Psoas muscle (tissue), 8 donors: ENCODE data around the gene SIPA1L3. TPM values are rescaled to one million over a fixed set of nuclear protein-coding genes. Genes with fewer than 3 reads are reported as not detected.
"Not testable (repeated sequence)": the region's sequence is repeated elsewhere in the genome, so short reads cannot be mapped to it uniquely, and the experiment has no call there.

Experiments used
- ATAC-seq, 4 donors: fragments of 200-7000 bp; cut with Tn5 transposase; one replicate each; pipeline ENCODE4 v1.9.1; 2020; ENCODE audit warnings: moderate library complexity in 3 of 4, mild to moderate bottlenecking in 2 of 4
- DNase-seq, 2 donors: peaks; one replicate each; pipeline ENCODE4 v3.0.0-alpha.2; 2020
- H3K27ac ChIP-seq: fragments of 200-600 bp; one replicate; pipeline ENCODE4 v1.8.0; 2022
- H3K27me3 ChIP-seq, 3 donors: fragments of 200-600 bp in 1 of 3; one replicate each; pipeline versions ENCODE4 v1.6.1 to v1.8.0; 2013 to 2022; ENCODE audit warnings: low read length in 2 of 3, mild to moderate bottlenecking in 2 of 3, moderate library complexity in 1 of 3; ENCODE audit not compliant: insufficient read depth in 3 of 3
- H3K36me3 ChIP-seq, 2 donors: fragments of 200-600 bp in 1 of 2; one replicate each; pipeline versions ENCODE4 v1.6.1 to v1.8.0; 2013 to 2022; ENCODE audit warnings: low read depth in 1 of 2, mild to moderate bottlenecking in 1 of 2, moderate library complexity in 1 of 2; ENCODE audit not compliant: insufficient read depth in 1 of 2
- H3K4me1 ChIP-seq: fragments of 200-600 bp; one replicate; pipeline ENCODE4 v1.8.0; 2022
- H3K4me3 ChIP-seq: fragments of 200-600 bp; one replicate; pipeline ENCODE4 v1.8.0; 2022; ENCODE audit warnings: mild to moderate bottlenecking
- H3K9me3 ChIP-seq: fragments of 200-600 bp; one replicate; pipeline ENCODE4 v1.8.0; 2022
- CTCF ChIP-seq: fragments of 200-600 bp; IDR thresholded peaks from one replicate; pipeline ENCODE4 v1.8.0; 2022; ENCODE audit warnings: antibody characterized with exemption
- WGBS, 3 donors: extraction: QIAGEN DNeasy Blood & Tissue Kit; methylation state at CpG; one replicate each; pipeline versions ENCODE4 v1.1.6 to v1.1.7; 2013; 5-methylcytosine and 5-hydroxymethylcytosine counted together
- intact Hi-C, 2 donors: fragments of 100-400 bp; cut with DNase I; formaldehyde crosslinking; loops; one replicate each; pipeline versions ENCODE4 v1.11.0 to v1.14.2; 2022
- polyA plus RNA-seq, 3 donors: library from polyadenylated mRNA; stranded (reverse); fragments of 200-250 nt; gene quantifications; one replicate each; pipeline ENCODE4 v1.2.3, GENCODE V29; 2013
- total RNA-seq, 4 donors: library from RNA; stranded (reverse); fragmentation: NEBNext Ultra II Directional in 2 of 4; extraction: Animal tissue kit (Norgen Biotek cat#: 25700) in 2 of 4; gene quantifications; one replicate each; pipeline versions ENCODE4 v1.2.1 to v1.2.4, GENCODE V29; 2021 to 2023
- donor health status: healthy with polysubstance abuse.
- donor health status: DM: no; HTN: no; CAD: no; lungs with moderate emphysema.
- donor health status: Bipolar disorder and iron deficiency.
- donor health status: healthy.
- donor health status: DM: yes; HTN: yes; CAD: no.
- donor health status: DM: no; HTN: no; CAD: no.
- donor health status: DM: no; HTN: no; CAD: no.
- donor health status: DM: yes; HTN: yes; CAD: no.

The SIPA1L3 gene
- total and polyA plus RNA-seq, 7 donors = 2.9 to 28.2 (median 8.3) TPM

GRCh38 chr19:38062959-38063761 is 156.2 kb downstream of the SIPA1L3 start:
- no peak for TF ChIP-seq CTCF
- H3K9me3 ChIP-seq = no peaks in the 10 kb centered on the region
- intact Hi-C loops = no loop called here
- DNase-seq = no peak
- H3K4me3 ChIP-seq = no peak overlapping the region
- H3K27me3 ChIP-seq = no peaks in the 10 kb centered on the region
- 39 to 55% (median 44%) methylated on average over 20 to 21 of the region's 21 CpGs for WGBS, 3 donors
- peak in 3 of 4 donors; percentile 21 to 32 (median 27) for ATAC-seq
- peaks cover 11% of the 10 kb centered on the region for H3K4me1 ChIP-seq
- no peaks in the 10 kb centered on the region for H3K36me3 ChIP-seq
- no peak overlapping the region for H3K27ac ChIP-seq

DNA sequence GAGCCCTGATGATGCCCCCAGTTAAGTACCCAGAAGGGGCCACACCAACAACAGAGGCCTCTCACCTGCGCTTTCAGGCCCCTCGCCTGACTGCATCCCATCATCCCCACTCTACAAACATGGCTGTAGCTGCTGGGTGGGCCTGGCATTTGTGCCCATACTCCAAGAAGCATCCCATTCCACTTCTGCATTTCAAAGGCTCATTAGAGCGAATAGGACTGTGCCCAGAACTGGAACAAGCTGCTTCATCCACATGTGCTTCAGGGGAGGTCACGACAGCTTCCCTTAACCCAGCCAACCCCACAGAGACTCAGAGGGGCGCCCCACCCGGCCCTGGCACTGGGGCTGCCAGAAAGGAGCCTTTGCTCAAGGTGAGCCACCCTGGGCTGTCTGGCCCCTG is 156.9 kb downstream of the SIPA1L3 start:
- 79 to 85% (median 80%) methylated on average over 6 of the region's 6 CpGs for WGBS, 3 donors
- intact Hi-C loops = no loop called here
- Histone ChIP-seq H3K4me3 (no peak overlapping the region), H3K27me3 (no peaks in the 10 kb centered on the region), H3K4me1 (peaks cover 11% of the 10 kb centered on the region), H3K9me3 (no peaks in the 10 kb centered on the region), H3K27ac (no peak overlapping the region), H3K36me3 (no peaks in the 10 kb centered on the region)
- DNase-seq (no peak), ATAC-seq (no peak)
- TF ChIP-seq CTCF = no peak

DNA sequence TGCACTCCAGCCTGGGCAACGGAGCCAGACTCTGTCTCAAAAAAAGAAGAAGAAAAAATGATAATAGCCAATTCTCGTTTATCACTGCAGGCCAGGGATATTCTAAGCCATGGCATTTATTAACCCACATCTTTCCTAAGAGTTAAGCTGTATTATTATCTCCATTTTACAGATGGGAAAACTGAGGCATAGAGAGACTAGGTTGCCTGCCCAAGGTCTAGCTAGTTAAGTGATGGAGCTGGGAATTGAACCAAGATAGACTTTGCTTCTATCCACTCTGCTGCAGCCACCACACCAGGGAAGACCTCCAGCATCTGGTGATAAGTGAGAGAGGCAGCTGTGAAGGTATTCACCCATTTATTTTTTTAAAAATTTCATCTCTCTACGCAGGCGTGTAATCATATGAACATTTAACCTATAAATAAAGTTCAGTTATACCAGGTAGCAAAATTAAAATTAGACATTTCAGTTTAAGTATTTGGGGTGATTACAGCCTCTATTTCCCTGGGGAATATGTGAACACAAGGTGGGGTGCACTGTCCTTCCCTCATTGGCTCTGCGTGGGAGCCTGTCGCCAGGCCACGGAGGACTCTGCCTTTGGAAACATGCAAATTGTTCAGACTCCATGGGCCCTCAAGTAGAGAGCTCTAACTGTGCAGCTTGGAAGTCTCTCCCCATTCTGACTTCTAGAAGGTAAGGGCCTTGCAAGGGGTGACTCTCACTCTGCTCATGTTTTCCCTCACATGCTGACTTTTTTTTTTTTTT is 157.8 kb downstream of the SIPA1L3 start:
- no peak for DNase-seq
- intact Hi-C loops = no loop called here
- H3K27ac ChIP-seq = no peak overlapping the region
- no peak for TF ChIP-seq CTCF
- 85 to 92% (median 87%) methylated on average over 7 of the region's 7 CpGs for WGBS, 3 donors
- no peaks in the 10 kb centered on the region for H3K27me3 ChIP-seq
- peaks cover 11% of the 10 kb centered on the region for H3K4me1 ChIP-seq
- no peaks in the 10 kb centered on the region for H3K36me3 ChIP-seq
- no peak for ATAC-seq
- H3K4me3 ChIP-seq = no peak overlapping the region
- no peaks in the 10 kb centered on the region for H3K9me3 ChIP-seq

GRCh38 chr19:38065775-38066174 is 158.8 kb downstream of the SIPA1L3 start:
- H3K27ac ChIP-seq, H3K27me3 ChIP-seq, H3K4me3 ChIP-seq, DNase-seq, H3K36me3 ChIP-seq, intact Hi-C loops, H3K9me3 ChIP-seq, ATAC-seq: not testable (repeated sequence)
- H3K4me1 ChIP-seq = peaks cover 11% of the 10 kb centered on the region
- 93 to 97% (median 96%) methylated on average over 7 of the region's 7 CpGs for WGBS, 3 donors

DNA sequence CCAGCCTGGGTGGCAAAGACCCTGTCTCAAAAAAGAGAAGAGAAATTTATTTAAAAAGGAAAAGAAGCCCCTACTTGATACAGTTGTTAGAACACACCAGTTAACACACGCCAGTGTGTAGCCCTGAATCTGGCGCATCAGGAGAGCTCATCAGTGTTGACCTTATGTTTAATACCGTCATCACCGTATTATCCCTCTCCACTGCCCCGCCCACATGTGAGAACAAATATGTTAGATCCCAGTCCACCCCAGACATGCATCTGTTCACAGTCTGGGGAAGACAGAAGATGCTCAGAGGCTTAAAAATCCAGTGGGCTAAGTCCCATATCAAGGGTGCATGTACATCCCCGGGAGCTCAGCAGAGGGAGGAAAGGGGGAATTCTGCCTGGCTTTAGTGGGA is 161.8 kb downstream of the SIPA1L3 start:
- Histone ChIP-seq H3K9me3 (no peaks in the 10 kb centered on the region), H3K27ac (no peak overlapping the region), H3K36me3 (no peaks in the 10 kb centered on the region), H3K4me3 (no peak overlapping the region), H3K4me1 (peaks cover under 1% of the 10 kb centered on the region), H3K27me3 (no peaks in the 10 kb centered on the region)
- no peak for DNase-seq
- WGBS, 3 donors = 78 to 88% (median 86%) methylated on average over 6 of the region's 6 CpGs
- intact Hi-C loops = no loop called here
- no peak for TF ChIP-seq CTCF
- ATAC-seq = no peak
